IMR-90 (cell line): ENCODE measurements around the gene EBLN2. TPM values are rescaled to one million over a fixed set of nuclear protein-coding genes. Genes with fewer than 3 reads are reported as not detected.

Experiments
- ATAC-seq: fragments of 200-7000 bp; cut with Tn5 transposase; 2 replicates; pipeline ENCODE4 v1.9.1; 2020; ENCODE audit warnings: low read depth, mild to moderate bottlenecking, moderate library complexity
- BruUV-seq: library from RNA; stranded (reverse); fragments of 400-500 nt; replicated peaks from 2 replicates; lab custom pipeline; 2021; lab: Mats Ljungman, UMichigan
- CTCF ChIA-PET: fragments of 300-600 bp; formaldehyde crosslinking; extraction: SDS; loops from one replicate; lab custom pipeline; 2021; ENCODE audit warnings: antibody characterized with exemption; lab: Yijun Ruan, JAX
- POLR2A ChIA-PET: fragments of 300-600 bp; sonication (Branson Sonifier 250); formaldehyde crosslinking; loops from one replicate; lab custom pipeline; 2022; ENCODE audit warnings: antibody characterized with exemption; ENCODE audit not compliant: unreplicated experiment; lab: Charles Lee
- DNase-seq: peaks from one replicate; pipeline ENCODE4 v3.0.0; 2013
- H2AFZ ChIP-seq: replicated peaks from 2 replicates; pipeline ENCODE3; 2013; ENCODE audit warnings: low read length, mild to moderate bottlenecking; ENCODE audit not compliant: poor library complexity
- H2AK5ac ChIP-seq: 2 replicates; pipeline ENCODE4 v1.6.1; 2013; ENCODE audit warnings: low read depth, low read length, inconsistent platforms
- H2AK9ac ChIP-seq: replicated peaks from 2 replicates; pipeline ENCODE3; 2013; ENCODE audit warnings: mild to moderate bottlenecking, low read depth, low read length, moderate library complexity; ENCODE audit not compliant: poor library complexity
- H2BK120ac ChIP-seq: 2 replicates; pipeline ENCODE4 v1.6.1; 2013; ENCODE audit warnings: low read depth, low read length, inconsistent platforms
- H2BK15ac ChIP-seq: 3 replicates; pipeline ENCODE4 v1.6.1; 2013; ENCODE audit warnings: low read depth, low read length, inconsistent platforms
- H2BK20ac ChIP-seq: 2 replicates; pipeline ENCODE4 v1.6.1; 2013; ENCODE audit warnings: low read depth, mild to moderate bottlenecking, inconsistent platforms, low read length, moderate library complexity
- H2BK5ac ChIP-seq: 2 replicates; pipeline ENCODE4 v1.6.1; 2013; ENCODE audit warnings: mild to moderate bottlenecking, low read depth, low read length, inconsistent platforms; ENCODE audit not compliant: poor library complexity, severe bottlenecking
- H3K14ac ChIP-seq: replicated peaks from 2 replicates; pipeline ENCODE4 v1.6.1; 2013; ENCODE audit warnings: low read depth, low read length, inconsistent platforms
- H3K18ac ChIP-seq: 2 replicates; pipeline ENCODE4 v1.6.1; 2013; ENCODE audit warnings: low read depth, low read length, control low read depth
- H3K23ac ChIP-seq: 2 replicates; pipeline ENCODE4 v1.6.1; 2013; ENCODE audit warnings: low read depth, low read length, inconsistent platforms
- H3K27ac ChIP-seq: 2 replicates; pipeline ENCODE4 v1.5.1; 2013; ENCODE audit warnings: mild to moderate bottlenecking, control low read depth, low read length; ENCODE audit not compliant: insufficient read depth
- H3K27me3 ChIP-seq: 2 replicates; pipeline ENCODE4 v1.6.1; 2013; ENCODE audit warnings: low read length; ENCODE audit not compliant: control insufficient read depth, insufficient read depth
- H3K36me3 ChIP-seq: 2 replicates; pipeline ENCODE4 v1.6.1; 2013; ENCODE audit warnings: low read length, mixed read lengths; ENCODE audit not compliant: control insufficient read depth, insufficient read depth
- H3K4ac ChIP-seq: 2 replicates; pipeline ENCODE4 v1.6.1; 2013; ENCODE audit warnings: low read depth, low read length, inconsistent platforms
- H3K4me1 ChIP-seq: 2 replicates; pipeline ENCODE4 v1.6.1; 2013; ENCODE audit warnings: low read length, mixed read lengths; ENCODE audit not compliant: control insufficient read depth, insufficient read depth
- H3K4me2 ChIP-seq: 2 replicates; pipeline ENCODE4 v1.6.1; 2013; ENCODE audit warnings: low read depth, mild to moderate bottlenecking, control low read depth, low read length, moderate library complexity
- H3K4me3 ChIP-seq: 2 replicates; pipeline ENCODE4 v1.5.1; 2013; ENCODE audit warnings: low read depth, mild to moderate bottlenecking, control low read depth, low read length, moderate library complexity; ENCODE audit not compliant: insufficient read depth
- H3K56ac ChIP-seq: 2 replicates; pipeline ENCODE4 v1.6.1; 2013; ENCODE audit warnings: low read length, inconsistent platforms; ENCODE audit not compliant: insufficient read depth; ENCODE audit errors: extremely low read depth
- H3K79me1 ChIP-seq, 2 experiments: 2 replicates each; pipeline ENCODE4 v1.6.1; 2013; ENCODE audit warnings: low read length in 2 of 2, inconsistent platforms in 1 of 2, low read depth in 1 of 2
- H3K9ac ChIP-seq: 2 replicates; pipeline ENCODE4 v1.6.1; 2013; ENCODE audit warnings: low read depth, low read length, control low read depth
- H3K9me1 ChIP-seq: 2 replicates; pipeline ENCODE4 v1.6.1; 2013; ENCODE audit warnings: low read length, inconsistent platforms; ENCODE audit not compliant: insufficient read depth
- H3K9me3 ChIP-seq: 2 replicates; pipeline ENCODE4 v1.6.1; 2013; ENCODE audit warnings: low read length; ENCODE audit not compliant: control insufficient read depth, insufficient read depth
- H4K20me1 ChIP-seq: 2 replicates; pipeline ENCODE4 v1.6.1; 2013; ENCODE audit warnings: low read length, inconsistent platforms; ENCODE audit not compliant: insufficient read depth
- H4K5ac ChIP-seq: 2 replicates; pipeline ENCODE4 v1.6.1; 2013; ENCODE audit warnings: mild to moderate bottlenecking, low read depth, low read length, control low read depth
- H4K8ac ChIP-seq, 2 experiments: 2 replicates each; pipeline ENCODE4 v1.6.1; 2013; ENCODE audit warnings: low read depth in 2 of 2, low read length in 2 of 2, control low read depth in 1 of 2, inconsistent platforms in 1 of 2
- H4K91ac ChIP-seq: 2 replicates; pipeline ENCODE4 v1.6.1; 2013; ENCODE audit warnings: low read depth, low read length, inconsistent platforms; ENCODE audit not compliant: insufficient read depth
- BHLHE40 ChIP-seq: fragments of 150-350 bp; IDR thresholded peaks from 2 replicates; pipeline ENCODE4 v1.6.1; 2016; ENCODE audit warnings: mild to moderate bottlenecking, low read depth, low read length
- CEBPB ChIP-seq: IDR thresholded peaks from 2 replicates; pipeline ENCODE4 v1.6.1; 2012; ENCODE audit warnings: low read depth, low read length, improper control_type of control experiment
- CHD1 ChIP-seq: IDR thresholded peaks from 2 replicates; pipeline ENCODE4 v1.6.1; 2012; ENCODE audit warnings: low read depth, low read length, improper control_type of control experiment
- CTCF ChIP-seq: conservative IDR thresholded peaks from 2 replicates; pipeline ENCODE4 v1.5.1; 2012; ENCODE audit warnings: mild to moderate bottlenecking, low read depth, low read length, improper control_type of control experiment
- ELK1 ChIP-seq: fragments of 150-350 bp; IDR thresholded peaks from 2 replicates; pipeline ENCODE4 v1.6.1; 2016; ENCODE audit warnings: low read depth, mild to moderate bottlenecking, low read length, moderate library complexity, borderline replicate concordance
- MAFK ChIP-seq: IDR thresholded peaks from 2 replicates; pipeline ENCODE4 v1.6.1; 2012; ENCODE audit warnings: low read depth, low read length, improper control_type of control experiment
- MXI1 ChIP-seq: IDR thresholded peaks from 2 replicates; pipeline ENCODE4 v1.6.1; 2012; ENCODE audit warnings: low read depth, mild to moderate bottlenecking, low read length, moderate library complexity, borderline replicate concordance
- POLR2A ChIP-seq: IDR thresholded peaks from 2 replicates; pipeline ENCODE4 v1.6.1; 2012; ENCODE audit warnings: mild to moderate bottlenecking, low read depth, low read length
- RCOR1 ChIP-seq: IDR thresholded peaks from 2 replicates; pipeline ENCODE4 v1.6.1; 2012; ENCODE audit warnings: mild to moderate bottlenecking, low read length, improper control_type of control experiment; ENCODE audit not compliant: insufficient replicate concordance
- RFX5 ChIP-seq: IDR thresholded peaks from 2 replicates; pipeline ENCODE4 v1.8.0; 2012; ENCODE audit warnings: low read depth, mild to moderate bottlenecking, low read length, moderate library complexity
- SMC3 ChIP-seq: fragments of 150-350 bp; IDR thresholded peaks from 2 replicates; pipeline ENCODE4 v1.6.1; 2016; ENCODE audit warnings: low read depth, mild to moderate bottlenecking, antibody characterized with exemption, low read length, moderate library complexity
- USF2 ChIP-seq: fragments of 150-350 bp; IDR thresholded peaks from 2 replicates; pipeline ENCODE4 v1.6.1; 2017; ENCODE audit warnings: mild to moderate bottlenecking, antibody characterized with exemption, low read length, low read depth
- WGBS, 2 experiments: methylation state at CpG; one replicate each; pipeline versions ENCODE4 v1.1.5 to v1.1.7; 2013; ENCODE audit warnings: missing lambda C conversion rate in 2 of 2; ENCODE audit not compliant: insufficient read length in 1 of 2; ENCODE audit errors: extremely low coverage in 2 of 2; 5-methylcytosine and 5-hydroxymethylcytosine counted together
- dilution Hi-C: fragments of 300-500 bp; cut with HindIII; formaldehyde crosslinking; loops from one replicate; pipeline ENCODE4 v1.14.3; 2018; ENCODE audit warnings: low sequenced_read_pairs; ENCODE audit not compliant: unreplicated experiment
- in situ Hi-C: fragments of 300-500 bp; cut with MboI; formaldehyde crosslinking; loops from 3 replicates; pipeline ENCODE4 v1.14.3; 2019; ENCODE audit warnings: low sequenced_read_pairs, inconsistent platforms, mixed read lengths
- intact Hi-C: fragments of 100-400 bp; cut with micrococcal nuclease; formaldehyde crosslinking; loops from 2 replicates; pipeline ENCODE4 v1.10.0; 2022
- polyA plus RNA-seq, 3 experiments: library from polyadenylated mRNA; depleted of rRNA; stranded (reverse); fragments of >200 nt; gene quantifications; 2 replicates each; pipeline ENCODE4 v1.2.3, GENCODE V29; 2012; ENCODE audit warnings: low replicate concordance in 1 of 3
- total RNA-seq: library from RNA; depleted of rRNA; stranded (reverse); fragments of >200 nt; gene quantifications from 2 replicates; pipeline ENCODE4 v1.2.3, GENCODE V29; 2012

EBLN2 gene
- total and polyA plus RNA-seq, 2 of the 4 experiments (the other 2 are of a cell fraction): 2.5 to 7.7 TPM

- H2AK5ac ChIP-seq: no peak overlapping the region
- H2BK120ac ChIP-seq: no peak overlapping the region
- TF ChIP-seq MXI1: no peak
- no peak for TF ChIP-seq POLR2A
- TF ChIP-seq CHD1: no peak
- TF ChIP-seq RFX5: no peak
- TF ChIP-seq CEBPB: no peak
- no peak for TF ChIP-seq SMC3
- TF ChIP-seq CTCF: no peak
- no peak for TF ChIP-seq ELK1
- TF ChIP-seq MAFK: no peak
- no peak for TF ChIP-seq BHLHE40
- TF ChIP-seq RCOR1: no peak
- no peak for TF ChIP-seq USF2
- no peak overlapping the region for H3K4me3 ChIP-seq
- peaks cover 96% of the 10 kb centered on the region for H4K20me1 ChIP-seq
- no TSS peak for BruUV-seq
- H4K91ac ChIP-seq: no peak overlapping the region
- peaks cover 15% of the 10 kb centered on the region for H3K9me1 ChIP-seq
- H3K36me3 ChIP-seq: no peaks in the 10 kb centered on the region
- H3K18ac ChIP-seq: no peak overlapping the region
- H3K4me2 ChIP-seq: peak overlapping the region; percentile 51; the same call in 1 of the 2 replicates
- H3K4me1 ChIP-seq: peaks cover 11% of the 10 kb centered on the region
- dilution Hi-C loops (no loop called here), in situ Hi-C loops (no loop called here), intact Hi-C loops (no loop called here)
- H3K14ac ChIP-seq: peak overlapping the region; percentile 58; the same call in 1 of the 2 replicates
- ChIA-PET CTCF (no interaction called here), POLR2A (no interaction called here)
- H3K27ac ChIP-seq: no peak overlapping the region
- ATAC-seq (no peak), DNase-seq (no peak)
- no peak overlapping the region for H2BK15ac ChIP-seq
- H3K79me1 ChIP-seq: peaks cover 15 to 68% of the 10 kb centered on the region in 2 experiments; a peak in 2 of 4 replicates
- 0 out of 2 replicates have a peak overlapping the region, but pooled peaks have one; percentile 38 for H3K23ac ChIP-seq
- H2BK5ac ChIP-seq: no peak overlapping the region
- H2BK20ac ChIP-seq: no peak overlapping the region
- no CpG with 5 or more reads among the region's 4 CpGs for WGBS, 2 experiments
- no peaks in the 10 kb centered on the region for H3K9me3 ChIP-seq
- H4K8ac ChIP-seq: no peak overlapping the region
- no peak overlapping the region for H2AK9ac ChIP-seq
- no peak overlapping the region for H3K9ac ChIP-seq
- no peak overlapping the region for H2AFZ ChIP-seq
- H3K4ac ChIP-seq: no peak overlapping the region
- no peak overlapping the region for H4K5ac ChIP-seq
- no peak overlapping the region for H3K56ac ChIP-seq
- no peaks in the 10 kb centered on the region for H3K27me3 ChIP-seq
Observed at GRCh38 chr3:73028803-73029202, 32.7 kb upstream of the EBLN2 start.
